KOPT-K1 (cell line): ENCODE data around the gene CAST.
"Not testable (repeated sequence)": the region's sequence is repeated elsewhere in the genome, so short reads cannot be mapped to it uniquely, and the experiment has no call there.

Source experiments
- H3K27ac ChIP-seq: fragments of 200-600 bp; sonication (generic); 2 replicates; pipeline ENCODE4 v1.5.1; 2016; ENCODE audit warnings: antibody characterized with exemption, mild to moderate bottlenecking, low read depth, low read length; ENCODE audit not compliant: poor library complexity, severe bottlenecking
- H3K36me3 ChIP-seq: fragments of 200-600 bp; sonication (generic); 2 replicates; pipeline ENCODE4 v1.5.1; 2017; ENCODE audit warnings: antibody characterized with exemption, mild to moderate bottlenecking, low read length, moderate library complexity; ENCODE audit not compliant: insufficient read depth
- H3K9me3 ChIP-seq: fragments of 200-600 bp; sonication (generic); 2 replicates; pipeline ENCODE4 v1.5.1; 2017; ENCODE audit warnings: antibody characterized with exemption, low read length, mild to moderate bottlenecking; ENCODE audit not compliant: insufficient read depth, poor library complexity, severe bottlenecking

The CAST gene

GRCh38 chr5:96661855-96662724 lies at the start of gene CAST:
Gene CAST (plus strand): TSS chr5:96662376. CDS start chr5:96662423, 47 bp downstream.
- Histone ChIP-seq H3K27ac (peak within 1 kb of the TSS; percentile 44), H3K9me3 (no peaks in the 10 kb centered on the region), H3K36me3 (no peaks in the 10 kb centered on the region)

GRCh38 chr5:96614110-96614691 lies 48.0 kb upstream of the CAST start:
- peaks cover 9% of the 10 kb centered on the region for H3K9me3 ChIP-seq
- H3K36me3 ChIP-seq, result no peaks in the 10 kb centered on the region
- H3K27ac ChIP-seq, result no peak overlapping the region

GRCh38 chr5:96615223-96615622 lies 47.0 kb upstream of the CAST start:
- Histone ChIP-seq H3K9me3 (peaks cover 9% of the 10 kb centered on the region), H3K36me3 (no peaks in the 10 kb centered on the region), H3K27ac (no peak overlapping the region)

GRCh38 chr5:96616801-96617200 lies 45.4 kb upstream of the CAST start:
- no peak overlapping the region for H3K27ac ChIP-seq
- H3K9me3 ChIP-seq, result peaks cover 7% of the 10 kb centered on the region
- no peaks in the 10 kb centered on the region for H3K36me3 ChIP-seq

GRCh38 chr5:96618311-96619016 lies 43.7 kb upstream of the CAST start:
- H3K27ac ChIP-seq, H3K9me3 ChIP-seq, H3K36me3 ChIP-seq: not testable (repeated sequence)

GRCh38 chr5:96619946-96620345 lies 42.2 kb upstream of the CAST start:
- H3K9me3 ChIP-seq, result peaks cover 7% of the 10 kb centered on the region
- no peaks in the 10 kb centered on the region for H3K36me3 ChIP-seq
- no peak overlapping the region for H3K27ac ChIP-seq

GRCh38 chr5:96624596-96624995 lies 37.6 kb upstream of the CAST start:
- Histone ChIP-seq H3K9me3 (peaks cover 1% of the 10 kb centered on the region), H3K27ac (no peak overlapping the region), H3K36me3 (no peaks in the 10 kb centered on the region)

GRCh38 chr5:96625365-96625764 lies 36.8 kb upstream of the CAST start:
- no peaks in the 10 kb centered on the region for H3K36me3 ChIP-seq
- H3K9me3 ChIP-seq, result no peaks in the 10 kb centered on the region
- H3K27ac ChIP-seq, result no peak overlapping the region

GRCh38 chr5:96626956-96627355 lies 35.2 kb upstream of the CAST start:
- Histone ChIP-seq H3K27ac (no peak overlapping the region), H3K9me3 (no peaks in the 10 kb centered on the region), H3K36me3 (no peaks in the 10 kb centered on the region)

GRCh38 chr5:96627792-96628398 lies 34.3 kb upstream of the CAST start:
- H3K9me3 ChIP-seq, result no peaks in the 10 kb centered on the region
- H3K27ac ChIP-seq, result no peak overlapping the region
- no peaks in the 10 kb centered on the region for H3K36me3 ChIP-seq

GRCh38 chr5:96628406-96628805 lies 33.8 kb upstream of the CAST start:
- no peak overlapping the region for H3K27ac ChIP-seq
- no peaks in the 10 kb centered on the region for H3K9me3 ChIP-seq
- no peaks in the 10 kb centered on the region for H3K36me3 ChIP-seq

GRCh38 chr5:96629774-96630173 lies 32.4 kb upstream of the CAST start:
- Histone ChIP-seq H3K36me3 (no peaks in the 10 kb centered on the region), H3K27ac (no peak overlapping the region), H3K9me3 (no peaks in the 10 kb centered on the region)

- Histone ChIP-seq H3K36me3 (no peaks in the 10 kb centered on the region), H3K27ac (no peak overlapping the region), H3K9me3 (no peaks in the 10 kb centered on the region)
Measured at GRCh38 chr5:96633820-96634219, 28.4 kb upstream of the CAST start.

GRCh38 chr5:96634881-96635280 lies 27.3 kb upstream of the CAST start:
- no peak overlapping the region for H3K27ac ChIP-seq
- H3K36me3 ChIP-seq, result no peaks in the 10 kb centered on the region
- H3K9me3 ChIP-seq, result no peaks in the 10 kb centered on the region

- Histone ChIP-seq H3K9me3 (no peaks in the 10 kb centered on the region), H3K27ac (no peak overlapping the region), H3K36me3 (no peaks in the 10 kb centered on the region)
Measured at GRCh38 chr5:96636046-96636445, 26.1 kb upstream of the CAST start.
